NCI-H128 (cell line): Measurements from ENCODE around the gene MLXIP.

Experiments
- DNase-seq: peaks from one replicate; lab custom pipeline; 2025; ENCODE audit not compliant: unreplicated experiment; lab: John Stamatoyannopoulos, UW

Gene MLXIP

DNA sequence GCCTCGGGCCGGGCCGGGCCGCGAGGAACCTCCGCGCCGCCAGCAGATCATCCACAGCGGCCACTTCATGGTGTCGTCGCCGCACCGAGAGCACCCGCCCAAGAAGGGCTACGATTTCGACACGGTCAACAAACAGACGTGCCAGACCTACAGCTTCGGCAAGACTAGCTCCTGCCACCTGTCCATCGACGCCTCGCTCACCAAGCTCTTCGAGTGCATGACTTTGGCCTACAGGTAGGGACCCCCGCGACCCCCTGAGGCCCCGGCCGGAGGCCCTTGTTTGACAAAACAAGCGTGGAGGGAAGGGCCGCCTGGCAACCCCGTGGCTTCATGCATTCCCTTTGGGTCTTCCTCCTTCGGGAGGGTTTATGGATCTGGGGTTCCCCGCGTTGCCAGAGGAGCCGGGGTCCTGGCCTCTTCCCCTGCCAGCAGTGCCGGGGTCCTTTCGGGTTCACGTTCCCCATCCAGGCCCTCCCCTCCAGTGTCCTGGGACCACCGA lies 526 bp downstream of the MLXIP start:
- no peak for DNase-seq

DNA sequence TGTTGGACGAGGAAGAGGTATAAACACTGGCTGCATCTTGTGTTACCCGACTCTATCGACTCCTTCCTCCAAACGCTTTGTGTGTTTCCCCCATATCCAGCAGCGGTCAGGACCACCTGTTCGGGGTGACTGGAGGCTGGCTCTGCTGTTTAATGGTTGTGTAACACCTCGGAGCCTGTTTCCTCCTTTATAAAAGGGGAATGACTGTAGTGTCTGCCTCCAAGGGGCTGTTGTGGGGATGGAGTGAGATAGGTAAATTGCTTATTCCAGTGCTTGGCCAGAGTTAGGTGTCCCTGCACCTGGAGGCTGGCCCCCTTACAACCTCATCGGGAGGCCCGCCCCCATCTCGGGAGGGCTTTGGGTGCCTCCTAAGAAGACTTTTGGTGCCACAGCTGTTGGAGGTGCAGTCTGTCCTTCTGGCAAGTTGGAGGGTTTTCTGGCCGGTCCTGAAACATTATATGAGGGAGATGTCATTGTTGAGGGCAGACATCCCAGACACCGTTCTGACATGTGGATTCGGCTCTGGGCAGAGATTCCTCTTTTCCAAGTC lies 1.1 kb downstream of the MLXIP start:
- no peak for DNase-seq

- no peak for DNase-seq
Observed at GRCh38 chr12:122080149-122081082, 1.9 kb downstream of the MLXIP start.

DNA sequence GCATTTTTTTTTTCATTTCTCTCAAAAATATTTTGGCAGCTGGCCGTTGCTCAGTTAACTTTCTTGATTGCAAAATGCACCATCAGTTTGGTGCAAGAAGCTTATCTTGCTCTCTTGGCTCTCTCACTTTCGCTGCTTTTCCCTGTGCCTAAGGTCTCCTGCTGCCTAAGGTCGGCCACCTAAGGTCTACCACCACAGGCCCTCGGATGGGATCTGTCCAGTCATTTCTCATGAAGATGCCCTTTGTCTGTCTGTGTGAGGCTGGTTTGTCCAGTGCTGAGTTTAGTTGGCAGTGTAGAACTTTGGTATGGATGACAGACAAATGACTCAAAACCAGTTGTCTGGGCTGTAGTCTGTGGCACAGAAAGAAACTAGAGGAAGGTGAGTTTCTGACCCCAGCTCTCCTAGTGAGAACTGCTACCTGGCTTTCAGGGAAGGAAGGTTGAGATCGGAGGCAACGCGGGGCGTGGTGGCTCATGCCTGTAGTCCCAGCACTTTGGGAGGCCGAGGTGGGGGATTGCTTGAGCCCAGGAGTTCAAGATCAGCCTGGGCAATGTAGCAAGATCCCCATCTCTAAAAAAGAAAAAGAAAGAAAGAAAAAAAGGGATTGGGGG lies 2.6 kb downstream of the MLXIP start:
- no peak for DNase-seq

- no peak for DNase-seq
Observed at GRCh38 chr12:122081697-122082221, 3.2 kb downstream of the MLXIP start.

GRCh38 chr12:122082621-122083356 lies 4.2 kb downstream of the MLXIP start:
- no peak for DNase-seq

GRCh38 chr12:122084857-122085405 lies 6.4 kb downstream of the MLXIP start:
- no peak for DNase-seq

GRCh38 chr12:122085591-122085990 lies 7.0 kb downstream of the MLXIP start:
- no peak for DNase-seq

DNA sequence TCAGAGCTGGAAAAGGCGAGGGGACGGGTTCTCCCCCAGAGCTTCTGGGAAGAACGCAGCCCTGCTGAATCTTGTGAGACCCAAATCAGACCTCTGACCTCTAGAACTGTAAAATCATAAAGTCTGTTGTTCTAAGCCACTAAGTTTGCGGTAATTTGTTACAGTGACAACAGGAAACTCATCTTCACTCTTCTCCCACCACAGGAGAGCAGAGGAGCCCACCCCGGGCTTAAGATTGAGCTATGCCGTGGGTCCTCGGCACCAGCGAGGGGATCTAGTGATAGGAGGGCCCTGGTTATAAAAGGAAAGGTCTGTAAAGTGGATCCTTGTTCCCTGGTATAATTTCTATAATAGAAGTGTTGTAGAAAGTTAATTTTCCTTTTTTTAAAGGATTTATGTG lies 7.6 kb downstream of the MLXIP start:
- DNase-seq: no peak

GRCh38 chr12:122086641-122087285 lies 8.2 kb downstream of the MLXIP start:
- DNase-seq: no peak

GRCh38 chr12:122087431-122088178 lies 9.0 kb downstream of the MLXIP start:
- DNase-seq: no peak

DNA sequence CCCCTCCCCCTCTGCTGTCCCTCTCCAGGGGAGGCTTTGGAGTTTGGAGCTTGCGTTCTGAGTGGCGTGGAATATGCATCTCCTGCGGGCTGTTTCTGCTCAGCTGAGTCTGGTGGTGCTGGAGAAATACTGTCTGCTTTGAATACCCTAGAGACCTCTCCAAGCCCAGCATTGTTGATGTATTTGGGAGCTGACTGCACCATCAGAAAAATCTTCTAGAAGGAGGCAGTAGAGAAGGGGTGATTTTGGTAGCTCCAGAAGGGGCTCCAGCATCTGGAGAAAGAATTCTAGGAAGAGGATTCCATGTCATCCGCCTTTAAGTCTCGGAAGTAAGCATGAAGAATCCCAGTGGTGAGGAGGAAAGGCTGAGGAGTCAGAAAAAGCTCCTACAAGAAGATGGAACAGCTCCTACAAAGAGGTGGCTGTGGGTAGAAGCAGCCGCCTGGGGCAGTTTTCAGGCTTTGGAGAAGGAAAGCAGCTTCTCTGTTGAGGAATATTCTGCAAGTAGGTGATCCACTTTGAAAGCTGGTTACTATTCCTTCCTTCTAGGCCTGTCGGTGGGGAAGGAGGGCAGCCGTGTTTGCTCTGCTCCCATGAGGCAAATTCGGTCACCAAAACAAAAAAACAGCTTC lies 9.7 kb downstream of the MLXIP start:
- DNase-seq: no peak

GRCh38 chr12:122089077-122089476 lies 10.5 kb downstream of the MLXIP start:
- DNase-seq: no peak

- no peak for DNase-seq
Observed at GRCh38 chr12:122090759-122091515, 12.4 kb downstream of the MLXIP start.

GRCh38 chr12:122093098-122093883 lies 14.7 kb downstream of the MLXIP start:
- DNase-seq: no peak

- DNase-seq: no peak
Observed at GRCh38 chr12:122094137-122094734, 15.7 kb downstream of the MLXIP start.
